NT2/D1 (cell line): ENCODE measurements around the gene SPATA20.

ENCODE experiments used
- DNase-seq: peaks from one replicate; pipeline ENCODE4 v3.0.0-alpha.2; 2011; ENCODE audit warnings: low read depth, low spot score
- H3K27me3 ChIP-seq: 2 replicates; pipeline ENCODE4 v1.6.0; 2011; ENCODE audit warnings: mild to moderate bottlenecking; ENCODE audit not compliant: insufficient read length, insufficient read depth
- H3K36me3 ChIP-seq: 2 replicates; pipeline ENCODE4 v1.6.1; 2011; ENCODE audit warnings: mild to moderate bottlenecking, low read length, mixed read lengths; ENCODE audit not compliant: insufficient read depth, insufficient read length
- H3K4me1 ChIP-seq: 2 replicates; pipeline ENCODE4 v1.5.1; 2011; ENCODE audit not compliant: insufficient read depth, insufficient read length
- H3K4me3 ChIP-seq: 2 replicates; pipeline ENCODE4 v1.5.1; 2011; ENCODE audit warnings: low read depth; ENCODE audit not compliant: insufficient read length
- H3K9ac ChIP-seq: 2 replicates; pipeline ENCODE4 v1.6.0; 2011; ENCODE audit warnings: low read depth; ENCODE audit not compliant: insufficient read length
- H3K9me3 ChIP-seq: 2 replicates; pipeline ENCODE4 v1.5.1; 2011; ENCODE audit warnings: mild to moderate bottlenecking, low read length; ENCODE audit not compliant: insufficient read depth
- SUZ12 ChIP-seq: IDR thresholded peaks from 2 replicates; pipeline ENCODE4 v1.6.1; 2011; ENCODE audit not compliant: insufficient read length, insufficient read depth; ENCODE audit errors: extremely low read depth
- YY1 ChIP-seq: IDR thresholded peaks from 2 replicates; pipeline ENCODE4 v1.6.1; 2011; ENCODE audit not compliant: insufficient read length, insufficient read depth
- ZNF274 ChIP-seq: IDR thresholded peaks from 2 replicates; pipeline ENCODE4 v1.6.1; 2011; ENCODE audit warnings: mild to moderate bottlenecking, low read depth, low read length

SPATA20 gene

DNA sequence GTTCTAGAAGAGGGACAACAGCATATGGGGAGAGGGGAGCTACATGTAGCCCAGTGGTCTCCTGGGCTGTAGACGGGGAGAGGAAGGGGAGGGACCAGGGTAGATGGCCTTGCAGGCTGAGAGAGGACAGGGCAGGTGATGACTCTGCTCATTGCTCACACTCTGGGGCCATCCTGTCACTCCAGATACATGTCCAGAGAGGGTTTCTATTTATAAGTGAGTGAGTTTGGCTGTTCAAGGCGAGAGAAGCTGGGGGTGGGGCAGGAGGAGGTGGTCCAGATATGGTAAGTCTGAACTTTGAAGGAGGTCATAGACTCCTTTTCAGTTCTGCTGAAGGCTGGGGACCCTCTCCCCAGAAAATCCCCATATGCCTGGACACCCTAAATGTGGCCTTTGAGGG is 35.8 kb downstream of the SPATA20 start:
- no peaks in the 10 kb centered on the region for H3K36me3 ChIP-seq
- H3K4me1 ChIP-seq = peaks cover 46% of the 10 kb centered on the region
- no peaks in the 10 kb centered on the region for H3K27me3 ChIP-seq
- TF ChIP-seq ZNF274 (no peak), SUZ12 (no peak)
- H3K9ac ChIP-seq = no peak overlapping the region
- H3K4me3 ChIP-seq = no peak overlapping the region
- DNase-seq = no peak
- H3K9me3 ChIP-seq = no peaks in the 10 kb centered on the region

- no peaks in the 10 kb centered on the region for H3K27me3 ChIP-seq
- no peak overlapping the region for H3K9ac ChIP-seq
- no peak overlapping the region for H3K4me3 ChIP-seq
- no peak for TF ChIP-seq ZNF274
- no peak for TF ChIP-seq YY1
- no peak for TF ChIP-seq SUZ12
- no peaks in the 10 kb centered on the region for H3K36me3 ChIP-seq
- no peaks in the 10 kb centered on the region for H3K9me3 ChIP-seq
- peaks cover 48% of the 10 kb centered on the region for H3K4me1 ChIP-seq
- no peak for DNase-seq
Measured at GRCh38 chr17:50583641-50584040, 36.7 kb downstream of the SPATA20 start.

GRCh38 chr17:50584116-50584515 is 37.1 kb downstream of the SPATA20 start:
- no peak for TF ChIP-seq YY1
- no peak for TF ChIP-seq SUZ12
- no peak for TF ChIP-seq ZNF274
- Histone ChIP-seq H3K9ac (no peak overlapping the region), H3K4me1 (peaks cover 48% of the 10 kb centered on the region), H3K27me3 (no peaks in the 10 kb centered on the region), H3K4me3 (no peak overlapping the region), H3K36me3 (no peaks in the 10 kb centered on the region), H3K9me3 (no peaks in the 10 kb centered on the region)
- DNase-seq = no peak

DNA sequence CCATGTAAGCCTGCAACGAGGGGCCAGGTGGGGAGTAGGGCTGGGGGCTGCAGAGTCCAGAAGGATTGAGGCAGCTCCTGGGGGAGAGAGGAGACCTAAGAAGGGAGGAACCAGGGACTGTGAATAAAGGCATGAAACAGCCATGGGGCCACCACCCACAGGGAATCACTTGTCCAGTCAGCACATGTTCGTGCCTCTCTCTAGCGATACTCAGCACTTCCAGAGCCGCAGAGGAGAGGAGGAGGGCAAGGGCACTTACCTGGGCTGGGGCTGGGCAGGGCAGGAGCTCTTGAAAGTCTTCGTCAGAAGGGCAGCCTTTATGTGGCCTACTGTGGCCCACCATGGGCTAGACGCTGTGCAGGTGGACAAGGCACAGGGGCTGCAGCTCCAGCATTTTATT is 37.8 kb downstream of the SPATA20 start:
- Histone ChIP-seq H3K4me1 (peaks cover 42% of the 10 kb centered on the region), H3K9ac (no peak overlapping the region), H3K27me3 (no peaks in the 10 kb centered on the region), H3K9me3 (no peaks in the 10 kb centered on the region), H3K36me3 (no peaks in the 10 kb centered on the region), H3K4me3 (no peak overlapping the region)
- TF ChIP-seq ZNF274 (no peak), YY1 (no peak), SUZ12 (no peak)
- no peak for DNase-seq

GRCh38 chr17:50585346-50585745 is 38.4 kb downstream of the SPATA20 start:
- TF ChIP-seq YY1 (no peak), ZNF274 (no peak), SUZ12 (no peak)
- no peak for DNase-seq
- Histone ChIP-seq H3K9me3 (no peaks in the 10 kb centered on the region), H3K27me3 (no peaks in the 10 kb centered on the region), H3K4me1 (peaks cover 37% of the 10 kb centered on the region), H3K4me3 (no peak overlapping the region), H3K9ac (no peak overlapping the region), H3K36me3 (no peaks in the 10 kb centered on the region)

DNA sequence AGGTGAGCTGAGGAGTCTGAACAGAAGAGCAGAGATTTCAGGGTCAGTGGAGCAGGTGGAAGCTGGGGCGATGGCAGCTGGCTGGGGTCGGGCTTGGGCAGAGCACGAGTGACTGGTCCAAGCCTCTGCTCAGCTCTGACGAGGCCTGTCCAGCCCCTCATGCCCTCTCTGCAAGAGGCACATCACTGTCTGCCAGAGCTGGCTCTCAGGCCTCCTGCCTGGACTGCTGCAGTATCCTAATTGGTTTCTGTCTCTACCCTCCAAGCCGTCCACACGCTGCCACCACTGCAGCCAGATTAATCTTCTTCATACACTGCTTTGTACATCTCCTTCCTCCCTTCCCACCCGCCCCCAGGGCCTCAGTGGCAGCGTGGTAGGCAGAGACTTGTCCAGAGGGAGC is 38.9 kb downstream of the SPATA20 start:
- Histone ChIP-seq H3K36me3 (no peaks in the 10 kb centered on the region), H3K9ac (peak overlapping the region; percentile 37), H3K4me1 (peaks cover 36% of the 10 kb centered on the region), H3K4me3 (no peak overlapping the region), H3K9me3 (no peaks in the 10 kb centered on the region), H3K27me3 (no peaks in the 10 kb centered on the region)
- no peak for DNase-seq
- TF ChIP-seq ZNF274 = no peak
- no peak for TF ChIP-seq SUZ12
- TF ChIP-seq YY1 = no peak

- Histone ChIP-seq H3K4me1 (peaks cover 33% of the 10 kb centered on the region), H3K9ac (peak overlapping the region; percentile 37), H3K9me3 (no peaks in the 10 kb centered on the region), H3K36me3 (no peaks in the 10 kb centered on the region), H3K27me3 (no peaks in the 10 kb centered on the region), H3K4me3 (no peak overlapping the region)
- DNase-seq = no peak
- TF ChIP-seq YY1 (no peak), SUZ12 (no peak), ZNF274 (no peak)
Measured at GRCh38 chr17:50586421-50587247, 39.7 kb downstream of the SPATA20 start.

- Histone ChIP-seq H3K9ac (peak overlapping the region; percentile 42), H3K27me3 (no peaks in the 10 kb centered on the region), H3K4me3 (no peak overlapping the region), H3K4me1 (peaks cover 33% of the 10 kb centered on the region), H3K9me3 (no peaks in the 10 kb centered on the region), H3K36me3 (no peaks in the 10 kb centered on the region)
- no peak for DNase-seq
- no peak for TF ChIP-seq ZNF274
- no peak for TF ChIP-seq SUZ12
- no peak for TF ChIP-seq YY1
Measured at GRCh38 chr17:50587571-50587970, 40.6 kb downstream of the SPATA20 start.
